Mesenchymal stem cell (in vitro differentiated cells and primary cell): ENCODE data around the gene TMEM117.

ENCODE experiments used
- DNase-seq: peaks from one replicate; pipeline ENCODE4 v3.0.0-alpha.2; 2013
- H2AFZ ChIP-seq: one replicate; pipeline ENCODE4 v1.6.1; 2013; ENCODE audit warnings: low read depth, mild to moderate bottlenecking, control low read depth, inconsistent platforms, low read length, moderate library complexity
- H2AK5ac ChIP-seq: 2 replicates; pipeline ENCODE4 v1.6.1; 2013; ENCODE audit warnings: low read length, moderate library complexity, mild to moderate bottlenecking, inconsistent platforms; ENCODE audit not compliant: severe bottlenecking
- H2BK120ac ChIP-seq: one replicate; pipeline ENCODE4 v1.6.1; 2013; ENCODE audit warnings: low read depth, mild to moderate bottlenecking, inconsistent platforms, low read length, moderate library complexity
- H2BK12ac ChIP-seq, 2 experiments: one replicate each; pipeline ENCODE4 v1.6.1; 2013; ENCODE audit warnings: inconsistent platforms in 2 of 2, low read length in 2 of 2, mild to moderate bottlenecking in 2 of 2, moderate library complexity in 2 of 2, control low read depth in 1 of 2
- H2BK15ac ChIP-seq: one replicate; pipeline ENCODE4 v1.6.1; 2013; ENCODE audit warnings: mild to moderate bottlenecking, low read depth, inconsistent platforms; ENCODE audit not compliant: poor library complexity, severe bottlenecking
- H2BK5ac ChIP-seq: 2 replicates; pipeline ENCODE4 v1.6.1; 2013; ENCODE audit warnings: low read depth, mild to moderate bottlenecking, low read length, control low read depth, inconsistent platforms; ENCODE audit not compliant: poor library complexity, severe bottlenecking
- H3K14ac ChIP-seq, 2 experiments: one replicate each; pipeline ENCODE4 v1.6.1; 2013; ENCODE audit warnings: inconsistent platforms in 2 of 2, low read length in 2 of 2, control low read depth in 1 of 2, mild to moderate bottlenecking in 1 of 2, moderate library complexity in 1 of 2
- H3K18ac ChIP-seq, 2 experiments: one replicate each; pipeline ENCODE4 v1.6.1; 2013; ENCODE audit warnings: inconsistent platforms in 2 of 2, low read length in 2 of 2, control low read depth in 1 of 2, low read depth in 1 of 2, mild to moderate bottlenecking in 1 of 2
- H3K23ac ChIP-seq, 2 experiments: one replicate each; pipeline ENCODE4 v1.6.1; 2013; ENCODE audit warnings: inconsistent platforms in 2 of 2, low read length in 2 of 2, mild to moderate bottlenecking in 2 of 2, moderate library complexity in 2 of 2, control low read depth in 1 of 2
- H3K27ac ChIP-seq: 2 replicates; pipeline ENCODE4 v1.5.1; 2013; ENCODE audit warnings: mild to moderate bottlenecking, moderate library complexity, low read length, control low read depth, inconsistent platforms; ENCODE audit not compliant: poor library complexity, severe bottlenecking
- H3K27me3 ChIP-seq, 2 experiments: 2 replicates each; pipeline versions ENCODE4 v1.6.1 to v1.7.0; 2013; ENCODE audit warnings: low read length in 2 of 2, mild to moderate bottlenecking in 2 of 2, moderate library complexity in 2 of 2, control low read depth in 1 of 2, inconsistent platforms in 1 of 2; ENCODE audit not compliant: control insufficient read depth in 1 of 2, insufficient read depth in 1 of 2
- H3K36me3 ChIP-seq, 2 experiments: 2 replicates each; pipeline versions ENCODE4 v1.6.1 to v1.7.0; 2013; ENCODE audit warnings: low read length in 2 of 2, control low read depth in 1 of 2, inconsistent platforms in 1 of 2, low read depth in 1 of 2, mild to moderate bottlenecking in 1 of 2; ENCODE audit not compliant: insufficient read depth in 2 of 2, control insufficient read depth in 1 of 2
- H3K4ac ChIP-seq, 2 experiments: one replicate each; pipeline ENCODE4 v1.6.1; 2013; ENCODE audit warnings: inconsistent platforms in 2 of 2, low read length in 2 of 2, mild to moderate bottlenecking in 2 of 2, moderate library complexity in 2 of 2, control low read depth in 1 of 2, low read depth in 1 of 2
- H3K4me1 ChIP-seq: 2 replicates; pipeline ENCODE4 v1.6.1; 2013; ENCODE audit warnings: low read depth, low read length, control low read depth; ENCODE audit not compliant: control insufficient read depth, insufficient read depth
- H3K4me2 ChIP-seq: 2 replicates; pipeline ENCODE4 v1.6.1; 2013; ENCODE audit warnings: low read length, mild to moderate bottlenecking, inconsistent platforms; ENCODE audit not compliant: poor library complexity, severe bottlenecking
- H3K4me3 ChIP-seq, 2 experiments: 2 replicates each; pipeline versions ENCODE4 v1.5.1 to v1.7.0; 2013; ENCODE audit warnings: low read length in 2 of 2, mild to moderate bottlenecking in 2 of 2, control low read depth in 1 of 2, low read depth in 1 of 2; ENCODE audit not compliant: insufficient read depth in 1 of 2
- H3K79me1 ChIP-seq: replicated peaks from 2 replicates; pipeline ENCODE4 v1.6.1; 2013; ENCODE audit warnings: mild to moderate bottlenecking, control low read depth, low read length, inconsistent platforms; ENCODE audit not compliant: poor library complexity, severe bottlenecking
- H3K9ac ChIP-seq: 2 replicates; pipeline ENCODE4 v1.7.0; 2013; ENCODE audit warnings: mild to moderate bottlenecking, low read length, moderate library complexity
- H3K9me3 ChIP-seq: 2 replicates; pipeline ENCODE4 v1.7.0; 2013; ENCODE audit warnings: mild to moderate bottlenecking, low read length; ENCODE audit not compliant: control insufficient read depth
- H4K8ac ChIP-seq: one replicate; pipeline ENCODE4 v1.6.1; 2013; ENCODE audit warnings: inconsistent platforms, mild to moderate bottlenecking, low read length, moderate library complexity
- H4K91ac ChIP-seq: one replicate; pipeline ENCODE4 v1.6.1; 2013; ENCODE audit warnings: mild to moderate bottlenecking, low read length, inconsistent platforms
- WGBS: methylation state at CpG from one replicate; pipeline ENCODE4 v1.1.7; 2013; ENCODE audit warnings: mixed read lengths; 5-methylcytosine and 5-hydroxymethylcytosine counted together

Gene TMEM117

DNA sequence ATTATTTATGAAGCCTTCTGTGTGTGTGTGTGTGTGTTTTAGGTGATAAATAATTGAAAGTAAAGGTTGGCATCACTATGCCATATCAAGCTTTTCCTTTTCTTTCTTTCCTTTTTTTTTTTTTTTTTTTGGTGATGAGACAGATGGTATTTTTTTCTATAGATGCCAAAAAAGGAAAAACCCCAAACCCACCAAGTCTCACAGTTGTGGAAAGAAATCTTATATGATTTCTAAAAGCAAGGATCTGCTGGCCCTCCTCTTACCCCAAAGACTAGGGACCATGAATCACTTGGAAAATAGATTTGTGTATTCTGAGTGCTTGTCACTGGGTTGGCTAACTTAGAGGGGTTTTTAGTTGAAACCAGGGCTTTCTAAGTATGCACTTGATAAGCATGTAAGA is 181.3 kb downstream of the TMEM117 start:
- Histone ChIP-seq H2BK5ac (no peak overlapping the region), H3K9ac (no peak overlapping the region), H2BK15ac (no peak overlapping the region), H3K27ac (no peak overlapping the region), H4K8ac (no peak overlapping the region), H2AK5ac (no peak overlapping the region), H3K23ac (no peak overlapping the region), H3K27me3 (no peaks in the 10 kb centered on the region), H3K18ac (no peak overlapping the region), H3K14ac (no peak overlapping the region), H3K4ac (no peak overlapping the region), H2BK120ac (no peak overlapping the region), H3K36me3 (no peaks in the 10 kb centered on the region), H3K4me3 (no peak overlapping the region), H3K9me3 (no peaks in the 10 kb centered on the region), H2AFZ (no peak overlapping the region), H4K91ac (no peak overlapping the region), H3K4me1 (no peaks in the 10 kb centered on the region), H3K4me2 (no peak overlapping the region), H3K79me1 (no peaks in the 10 kb centered on the region), H2BK12ac (no peak overlapping the region)
- no peak for DNase-seq

- Histone ChIP-seq H3K27me3 (no peaks in the 10 kb centered on the region), H3K4me2 (no peak overlapping the region), H2BK12ac (no peak overlapping the region), H3K36me3 (no peaks in the 10 kb centered on the region), H2AFZ (no peak overlapping the region), H3K23ac (no peak overlapping the region), H3K9me3 (no peaks in the 10 kb centered on the region), H3K9ac (no peak overlapping the region), H2BK5ac (no peak overlapping the region), H3K4me3 (no peak overlapping the region), H3K18ac (no peak overlapping the region), H3K4ac (no peak overlapping the region), H4K91ac (no peak overlapping the region), H3K79me1 (no peaks in the 10 kb centered on the region), H2BK120ac (no peak overlapping the region), H3K14ac (no peak overlapping the region), H3K27ac (no peak overlapping the region), H3K4me1 (no peaks in the 10 kb centered on the region), H2BK15ac (no peak overlapping the region), H2AK5ac (no peak overlapping the region), H4K8ac (no peak overlapping the region)
- 56% methylated on average over 2 of the region's 2 CpGs for WGBS
- DNase-seq = no peak
Measured at GRCh38 chr12:44019118-44019517, 183.2 kb downstream of the TMEM117 start.

GRCh38 chr12:44020555-44020954 is 184.7 kb downstream of the TMEM117 start:
- H2AK5ac ChIP-seq = no peak overlapping the region
- H3K79me1 ChIP-seq = no peaks in the 10 kb centered on the region
- H3K23ac ChIP-seq = no peak overlapping the region
- H3K9ac ChIP-seq = no peak overlapping the region
- no peak overlapping the region for H4K8ac ChIP-seq
- H3K4me2 ChIP-seq = no peak overlapping the region
- no peak overlapping the region for H3K18ac ChIP-seq
- no peaks in the 10 kb centered on the region for H3K27me3 ChIP-seq
- no peak overlapping the region for H2BK120ac ChIP-seq
- H2AFZ ChIP-seq = no peak overlapping the region
- H3K4me1 ChIP-seq = no peaks in the 10 kb centered on the region
- no peak overlapping the region for H3K27ac ChIP-seq
- H2BK15ac ChIP-seq = no peak overlapping the region
- H3K4ac ChIP-seq = no peak overlapping the region
- H3K14ac ChIP-seq = no peak overlapping the region
- H3K9me3 ChIP-seq = no peaks in the 10 kb centered on the region
- no peak overlapping the region for H3K4me3 ChIP-seq
- no peak overlapping the region for H2BK5ac ChIP-seq
- no peak overlapping the region for H2BK12ac ChIP-seq
- no peak for DNase-seq
- WGBS = no CpG with 5 or more reads among the region's 1 CpG
- no peak overlapping the region for H4K91ac ChIP-seq
- H3K36me3 ChIP-seq = no peaks in the 10 kb centered on the region

DNA sequence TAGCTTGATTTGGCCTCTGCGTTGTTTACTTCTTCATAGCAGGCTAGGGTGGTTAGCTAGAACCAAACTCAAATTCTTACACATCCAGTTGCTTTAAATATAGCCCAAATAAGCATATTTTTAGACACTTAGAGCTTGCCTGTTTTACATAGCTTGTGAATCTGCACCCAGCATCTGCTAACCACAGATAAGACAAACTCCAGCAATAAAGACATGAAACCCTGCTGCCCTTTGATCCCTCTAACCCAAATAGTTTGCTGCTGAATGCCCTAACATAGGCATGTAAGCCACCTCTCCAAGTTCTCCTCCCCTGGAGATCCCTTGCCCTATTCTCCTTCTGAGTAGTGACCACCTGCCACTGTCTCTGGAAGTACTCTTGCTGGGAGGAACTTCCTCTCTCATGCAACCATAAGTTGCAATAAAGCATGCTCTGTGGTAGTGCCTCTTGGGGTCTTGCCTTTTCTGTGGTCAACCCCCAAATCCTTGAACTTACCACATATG is 185.6 kb downstream of the TMEM117 start:
- Histone ChIP-seq H3K18ac (no peak overlapping the region), H2BK120ac (no peak overlapping the region), H4K91ac (no peak overlapping the region), H3K36me3 (no peaks in the 10 kb centered on the region), H3K4me1 (no peaks in the 10 kb centered on the region), H3K27ac (no peak overlapping the region), H2AFZ (no peak overlapping the region), H3K4ac (no peak overlapping the region), H3K23ac (no peak overlapping the region), H2BK15ac (no peak overlapping the region), H3K4me2 (no peak overlapping the region), H3K14ac (no peak overlapping the region), H3K79me1 (no peaks in the 10 kb centered on the region), H2AK5ac (no peak overlapping the region), H2BK12ac (no peak overlapping the region), H3K27me3 (no peaks in the 10 kb centered on the region), H4K8ac (no peak overlapping the region), H3K9me3 (no peaks in the 10 kb centered on the region), H3K4me3 (no peak overlapping the region), H3K9ac (no peak overlapping the region), H2BK5ac (no peak overlapping the region)
- DNase-seq = no peak
- WGBS = 82% methylated on average over 1 of the region's 1 CpG
